ENCODE data around the gene NOLC1. TPM values are rescaled to one million over a fixed set of nuclear protein-coding genes. Genes with fewer than 3 reads are reported as not detected.

NOLC1 gene
- total and polyA plus RNA-seq, 2 donors (not counting 1 experiment from before 2014, with no cell fraction given), result 32.9 to 45.0 TPM

GRCh38 chr10:102170602-102171001 lies 18.4 kb downstream of the NOLC1 start:
- Histone ChIP-seq H2AFZ (ENCODE audit: insufficient read depth, low read depth, low read length, poor library complexity, severe bottlenecking) (no peak overlapping the region), H3K27ac (ENCODE audit: low read length in 2 of 2) (no peak overlapping the region), H3K36me3 (replicated peaks in 1 of 2; ENCODE audit: control extremely low read depth in 1 of 2, control insufficient read depth in 1 of 2, extremely low read depth in 1 of 2, insufficient read depth in 2 of 2, low read length in 1 of 2) (no peaks in the 10 kb centered on the region), H3K9ac (ENCODE audit: low read length) (no peak overlapping the region), H3K9me3 (ENCODE audit: control extremely low read depth in 1 of 3, control insufficient read depth in 2 of 3, insufficient read depth in 1 of 3, low read length in 2 of 3) (no peaks in the 10 kb centered on the region), H4K20me1 (ENCODE audit: control insufficient read depth, insufficient read depth, low read length, poor library complexity, severe bottlenecking) (no peaks in the 10 kb centered on the region), H3K4me3 (ENCODE audit: control extremely low read depth in 1 of 5, extremely low read depth in 1 of 5, insufficient read depth in 1 of 5, low read depth in 2 of 5, low read length in 4 of 5) (no peak overlapping the region), H3K4me2 (replicated peaks; ENCODE audit: low read depth, low read length, poor library complexity, severe bottlenecking) (no peak overlapping the region), H3K4me1 (ENCODE audit: control insufficient read depth in 2 of 2, insufficient read depth in 2 of 2, low read length in 2 of 2) (peaks cover 7 to 8% of the 10 kb centered on the region in 2 donors), H3K79me2 (ENCODE audit: control insufficient read depth, insufficient read depth, low read length) (no peaks in the 10 kb centered on the region), H3K27me3 (replicated peaks in 1 of 4; ENCODE audit: control extremely low read depth in 1 of 4, control insufficient read depth in 3 of 4, insufficient read depth in 4 of 4, low read length in 3 of 4) (no peaks in the 10 kb centered on the region)
- ChIA-PET CTCF (interaction anchor here (0.6 to 8.1 kb wide), 14 partner anchors 10 to 566 kb away, joined by 3 to 80 read pairs (median 4); partner anchors contain the start of gene ELOVL3), POLR2A (no interaction called here)
- Mint-ChIP-seq H3K27me3 (peaks cover 4% of the 10 kb centered on the region), H3K27ac (no peak overlapping the region), H3K4me1 (peaks cover 6% of the 10 kb centered on the region), H3K4me3 (no peak overlapping the region), H3K9me3 (ENCODE audit: insufficient read depth) (no peaks in the 10 kb centered on the region)
- DNase-seq (no peak), ATAC-seq (ENCODE audit: low read depth) (no peak)
- intact Hi-C loops (cut with micrococcal nuclease), result no loop called here
- TF ChIP-seq, protein P1, sequence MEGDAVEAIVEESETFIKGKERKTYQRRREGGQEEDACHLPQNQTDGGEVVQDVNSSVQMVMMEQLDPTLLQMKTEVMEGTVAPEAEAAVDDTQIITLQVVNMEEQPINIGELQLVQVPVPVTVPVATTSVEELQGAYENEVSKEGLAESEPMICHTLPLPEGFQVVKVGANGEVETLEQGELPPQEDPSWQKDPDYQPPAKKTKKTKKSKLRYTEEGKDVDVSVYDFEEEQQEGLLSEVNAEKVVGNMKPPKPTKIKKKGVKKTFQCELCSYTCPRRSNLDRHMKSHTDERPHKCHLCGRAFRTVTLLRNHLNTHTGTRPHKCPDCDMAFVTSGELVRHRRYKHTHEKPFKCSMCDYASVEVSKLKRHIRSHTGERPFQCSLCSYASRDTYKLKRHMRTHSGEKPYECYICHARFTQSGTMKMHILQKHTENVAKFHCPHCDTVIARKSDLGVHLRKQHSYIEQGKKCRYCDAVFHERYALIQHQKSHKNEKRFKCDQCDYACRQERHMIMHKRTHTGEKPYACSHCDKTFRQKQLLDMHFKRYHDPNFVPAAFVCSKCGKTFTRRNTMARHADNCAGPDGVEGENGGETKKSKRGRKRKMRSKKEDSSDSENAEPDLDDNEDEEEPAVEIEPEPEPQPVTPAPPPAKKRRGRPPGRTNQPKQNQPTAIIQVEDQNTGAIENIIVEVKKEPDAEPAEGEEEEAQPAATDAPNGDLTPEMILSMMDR (IDR thresholded peaks at IDR 0.05), result no peak
- no peak for TF ChIP-seq EZH2 (IDR thresholded peaks at IDR 0.05; ENCODE audit: borderline replicate concordance, insufficient read depth, low read depth, low read length, poor library complexity, severe bottlenecking)
- WGBS (ENCODE audit: insufficient coverage), result no CpG with 5 or more reads among the region's 3 CpGs

GRCh38 chr10:102172288-102172687 lies 20.1 kb downstream of the NOLC1 start:
- Mint-ChIP-seq H3K27ac (no peak overlapping the region), H3K27me3 (peaks cover 8% of the 10 kb centered on the region), H3K4me3 (no peak overlapping the region), H3K4me1 (peaks cover 6% of the 10 kb centered on the region), H3K9me3 (ENCODE audit: insufficient read depth) (no peaks in the 10 kb centered on the region)
- H3K79me2 ChIP-seq (ENCODE audit: control insufficient read depth, insufficient read depth, low read length), result no peaks in the 10 kb centered on the region
- CTCF ChIA-PET, result interaction anchor here (8.1 kb wide), 1 partner anchor 179 kb away, joined by 80 read pairs; no protein-coding TSS in a partner anchor
- no peaks in the 10 kb centered on the region for H3K36me3 ChIP-seq (replicated peaks in 1 of 2; ENCODE audit: control extremely low read depth in 1 of 2, control insufficient read depth in 1 of 2, extremely low read depth in 1 of 2, insufficient read depth in 2 of 2, low read length in 1 of 2)
- H3K27me3 ChIP-seq (replicated peaks in 1 of 4; ENCODE audit: control extremely low read depth in 1 of 4, control insufficient read depth in 3 of 4, insufficient read depth in 4 of 4, low read length in 3 of 4), result peaks cover 0 to 4% (median 0%) of the 10 kb centered on the region in 4 experiments
- no peak overlapping the region for H3K9ac ChIP-seq (ENCODE audit: low read length)
- ATAC-seq (ENCODE audit: low read depth) (no peak), DNase-seq (no peak)
- POLR2A ChIA-PET, result no interaction called here
- no peaks in the 10 kb centered on the region for H3K9me3 ChIP-seq (ENCODE audit: control extremely low read depth in 1 of 3, control insufficient read depth in 2 of 3, insufficient read depth in 1 of 3, low read length in 2 of 3)
- no peak overlapping the region for H3K4me3 ChIP-seq (ENCODE audit: control extremely low read depth in 1 of 5, extremely low read depth in 1 of 5, insufficient read depth in 1 of 5, low read depth in 2 of 5, low read length in 4 of 5)
- H4K20me1 ChIP-seq (ENCODE audit: control insufficient read depth, insufficient read depth, low read length, poor library complexity, severe bottlenecking), result no peaks in the 10 kb centered on the region
- intact Hi-C loops (cut with micrococcal nuclease), result no loop called here
- peaks cover 7 to 8% of the 10 kb centered on the region in 2 donors for H3K4me1 ChIP-seq (ENCODE audit: control insufficient read depth in 2 of 2, insufficient read depth in 2 of 2, low read length in 2 of 2)
- WGBS (ENCODE audit: insufficient coverage), result 85% methylated on average over 7 of the region's 8 CpGs
- no peak overlapping the region for H2AFZ ChIP-seq (ENCODE audit: insufficient read depth, low read depth, low read length, poor library complexity, severe bottlenecking)
- TF ChIP-seq EZH2 (IDR thresholded peaks at IDR 0.05; ENCODE audit: borderline replicate concordance, insufficient read depth, low read depth, low read length, poor library complexity, severe bottlenecking), result no peak
- no peak overlapping the region for H3K4me2 ChIP-seq (replicated peaks; ENCODE audit: low read depth, low read length, poor library complexity, severe bottlenecking)
- H3K27ac ChIP-seq (ENCODE audit: low read length in 2 of 2), result no peak overlapping the region
